SK-N-SH (cell line): ENCODE data around the gene GABRG3.

Experiments
- CTCF ChIP-seq: fragments of 200-600 bp; sonication (generic); IDR thresholded peaks from 2 replicates; pipeline ENCODE4 v1.6.1; 2017; ENCODE audit warnings: antibody characterized with exemption, mild to moderate bottlenecking, moderate library complexity
- EP300 ChIP-seq, 2 experiments: IDR thresholded peaks; 2 replicates each; pipeline versions ENCODE4 v1.4.0 to v1.6.1; 2012; ENCODE audit warnings: borderline replicate concordance in 1 of 2, low read depth in 1 of 2, low read length in 1 of 2
- GATA2 ChIP-seq: sonication (generic); formaldehyde crosslinking; IDR thresholded peaks from 2 replicates; pipeline ENCODE4 v1.5.0; 2020; ENCODE audit warnings: mild to moderate bottlenecking, missing genetic modification reagents
- MXI1 ChIP-seq: IDR thresholded peaks from 2 replicates; pipeline ENCODE4 v1.6.1; 2012; ENCODE audit warnings: mild to moderate bottlenecking, low read depth, low read length, improper control_type of control experiment
- NFIC ChIP-seq: IDR thresholded peaks from 2 replicates; pipeline ENCODE4 v1.4.0; 2012; ENCODE audit warnings: borderline replicate concordance
- SMC3 ChIP-seq: IDR thresholded peaks from 2 replicates; pipeline ENCODE4 v1.6.1; 2012; ENCODE audit warnings: low read depth, low read length, improper control_type of control experiment
- TCF12 ChIP-seq: IDR thresholded peaks from 2 replicates; pipeline ENCODE4 v1.4.0; 2012
- YY1 ChIP-seq: IDR thresholded peaks from 2 replicates; pipeline ENCODE4 v1.4.0; 2012; ENCODE audit warnings: low read depth, mild to moderate bottlenecking
- ZBTB33 ChIP-seq: IDR thresholded peaks from 2 replicates; pipeline ENCODE4 v1.4.0; 2012; ENCODE audit warnings: low read depth, borderline replicate concordance

GRCh38 chr15:27272427-27272826, 301.4 kb downstream of the GABRG3 start:
- TF ChIP-seq CTCF = no peak
- TF ChIP-seq SMC3 = no peak
- no peak for TF ChIP-seq EP300 (IDR thresholded peaks at IDR 0.05; ENCODE audit: borderline replicate concordance in 1 of 2, low read depth in 1 of 2, low read length in 1 of 2)
- no peak for TF ChIP-seq GATA2
- TF ChIP-seq TCF12 = no peak
- no peak for TF ChIP-seq NFIC
- no peak for TF ChIP-seq ZBTB33
- no peak for TF ChIP-seq MXI1
- TF ChIP-seq YY1 = no peak
